ENCODE measurements around the gene PLCH2.

PLCH2 gene

GRCh38 chr1:2460203-2460602 is 15.9 kb upstream of the PLCH2 start:
- no peak for DNase-seq (ENCODE audit: low spot score)

GRCh38 chr1:2460996-2461751 is 14.9 kb upstream of the PLCH2 start:
- DNase-seq (ENCODE audit: low spot score) = no peak

- no peak for DNase-seq (ENCODE audit: low spot score)
Measured at GRCh38 chr1:2462819-2463218, 13.3 kb upstream of the PLCH2 start.

- DNase-seq (ENCODE audit: low spot score) = no peak
Measured at GRCh38 chr1:2463396-2463795, 12.7 kb upstream of the PLCH2 start.

GRCh38 chr1:2465371-2466269 is 10.5 kb upstream of the PLCH2 start:
- no peak for DNase-seq (ENCODE audit: low spot score)

GRCh38 chr1:2466270-2466665 is 9.8 kb upstream of the PLCH2 start:
- no peak for DNase-seq (ENCODE audit: low spot score)

- no peak for DNase-seq (ENCODE audit: low spot score)
Measured at GRCh38 chr1:2466958-2467554, 9.0 kb upstream of the PLCH2 start.

GRCh38 chr1:2468041-2468472 is 8.0 kb upstream of the PLCH2 start:
- DNase-seq (ENCODE audit: low spot score) = no peak

- DNase-seq (ENCODE audit: low spot score) = no peak
Measured at GRCh38 chr1:2468540-2468939, 7.5 kb upstream of the PLCH2 start.

- no peak for DNase-seq (ENCODE audit: low spot score)
Measured at GRCh38 chr1:2469103-2469940, 6.8 kb upstream of the PLCH2 start.

- DNase-seq (ENCODE audit: low spot score) = no peak
Measured at GRCh38 chr1:2470290-2471158, 5.6 kb upstream of the PLCH2 start.

GRCh38 chr1:2471159-2471471 is 5.0 kb upstream of the PLCH2 start:
- no peak for DNase-seq (ENCODE audit: low spot score)

- no peak for DNase-seq (ENCODE audit: low spot score)
Measured at GRCh38 chr1:2471587-2472001, 4.5 kb upstream of the PLCH2 start.

GRCh38 chr1:2472109-2472508 is 4.0 kb upstream of the PLCH2 start:
- no peak for DNase-seq (ENCODE audit: low spot score)

GRCh38 chr1:2472561-2473177 is 3.4 kb upstream of the PLCH2 start:
- no peak for DNase-seq (ENCODE audit: low spot score)

GRCh38 chr1:2473198-2473597 is 2.9 kb upstream of the PLCH2 start:
- no peak for DNase-seq (ENCODE audit: low spot score)

- DNase-seq (ENCODE audit: low spot score) = no peak
Measured at GRCh38 chr1:2474104-2474844, 1.8 kb upstream of the PLCH2 start.

- DNase-seq (ENCODE audit: low spot score) = no peak
Measured at GRCh38 chr1:2474933-2475371, 1.1 kb upstream of the PLCH2 start.

GRCh38 chr1:2475571-2475970 is 518 bp upstream of the PLCH2 start:
- no peak for DNase-seq (ENCODE audit: low spot score)

GRCh38 chr1:2477309-2477708 is 1.2 kb downstream of the PLCH2 start:
- no peak for DNase-seq (ENCODE audit: low spot score)
